Measurements from ENCODE around the gene AFAP1L2.

Gene AFAP1L2

DNA sequence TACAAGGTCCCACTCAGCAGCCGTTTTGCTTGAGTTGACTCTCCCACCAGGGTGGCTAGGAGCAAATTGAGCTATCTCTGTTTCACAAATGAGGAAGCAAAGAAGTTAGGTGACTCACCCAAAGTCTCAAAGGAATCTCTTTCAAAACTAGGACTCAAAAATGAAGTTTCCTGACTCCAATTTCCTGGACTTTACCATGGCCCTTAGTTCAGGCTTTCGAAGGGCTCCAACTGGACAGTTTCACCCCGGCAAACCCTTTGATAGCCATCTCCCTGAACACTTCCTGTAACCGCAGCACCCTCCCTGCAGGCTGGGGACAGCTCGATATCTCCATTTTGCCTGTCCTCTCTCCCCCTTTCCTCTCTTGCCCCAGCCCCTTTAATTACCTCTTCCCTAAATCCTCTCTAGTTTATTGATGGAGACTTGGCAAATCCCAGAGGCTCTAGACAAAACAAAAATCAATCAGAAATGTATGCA lies 4.7 kb upstream of the AFAP1L2 start:
- no peak for TF ChIP-seq EZH2phosphoT487 (IDR thresholded peaks at IDR 0.05; ENCODE audit: low read length)
- TF ChIP-seq EZH2 (optimal IDR thresholded peaks at IDR 0.05; ENCODE audit: low read depth, low read length) = no peak
- TF ChIP-seq, protein P1, sequence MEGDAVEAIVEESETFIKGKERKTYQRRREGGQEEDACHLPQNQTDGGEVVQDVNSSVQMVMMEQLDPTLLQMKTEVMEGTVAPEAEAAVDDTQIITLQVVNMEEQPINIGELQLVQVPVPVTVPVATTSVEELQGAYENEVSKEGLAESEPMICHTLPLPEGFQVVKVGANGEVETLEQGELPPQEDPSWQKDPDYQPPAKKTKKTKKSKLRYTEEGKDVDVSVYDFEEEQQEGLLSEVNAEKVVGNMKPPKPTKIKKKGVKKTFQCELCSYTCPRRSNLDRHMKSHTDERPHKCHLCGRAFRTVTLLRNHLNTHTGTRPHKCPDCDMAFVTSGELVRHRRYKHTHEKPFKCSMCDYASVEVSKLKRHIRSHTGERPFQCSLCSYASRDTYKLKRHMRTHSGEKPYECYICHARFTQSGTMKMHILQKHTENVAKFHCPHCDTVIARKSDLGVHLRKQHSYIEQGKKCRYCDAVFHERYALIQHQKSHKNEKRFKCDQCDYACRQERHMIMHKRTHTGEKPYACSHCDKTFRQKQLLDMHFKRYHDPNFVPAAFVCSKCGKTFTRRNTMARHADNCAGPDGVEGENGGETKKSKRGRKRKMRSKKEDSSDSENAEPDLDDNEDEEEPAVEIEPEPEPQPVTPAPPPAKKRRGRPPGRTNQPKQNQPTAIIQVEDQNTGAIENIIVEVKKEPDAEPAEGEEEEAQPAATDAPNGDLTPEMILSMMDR (IDR thresholded peaks at IDR 0.05; ENCODE audit: low read length) = no peak
- H3K4me2 ChIP-seq (ENCODE audit: low read depth, low read length) = no peak overlapping the region
- no peaks in the 10 kb centered on the region for H3K79me2 ChIP-seq (ENCODE audit: low read length)
- no peaks in the 10 kb centered on the region for H4K20me1 ChIP-seq (ENCODE audit: insufficient read depth, low read length)
- no peaks in the 10 kb centered on the region for H3K4me1 ChIP-seq (ENCODE audit: low read length)
- H3K36me3 ChIP-seq (replicated peaks; ENCODE audit: insufficient read depth, low read length) = no peaks in the 10 kb centered on the region
- H3K27ac ChIP-seq (ENCODE audit: low read length) = no peak overlapping the region
- H3F3A ChIP-seq (ENCODE audit: insufficient read depth, low read length) = no peaks in the 10 kb centered on the region
- H3K9me3 ChIP-seq (replicated peaks; ENCODE audit: insufficient read depth, low read length) = no peaks in the 10 kb centered on the region
- no peaks in the 10 kb centered on the region; the same call in 1 of the 2 replicates for H3K27me3 ChIP-seq (replicated peaks; ENCODE audit: insufficient read depth, low read length)
- H3K9ac ChIP-seq (ENCODE audit: low read length) = no peak overlapping the region
- DNase-seq = no peak
- no peaks in the 10 kb centered on the region for H3K9me2 ChIP-seq (replicated peaks; ENCODE audit: insufficient read depth, low read length)
- no peak overlapping the region for H3K4me3 ChIP-seq (ENCODE audit: low read length)
- no peak overlapping the region for H2AFZ ChIP-seq (ENCODE audit: low read length)

DNA sequence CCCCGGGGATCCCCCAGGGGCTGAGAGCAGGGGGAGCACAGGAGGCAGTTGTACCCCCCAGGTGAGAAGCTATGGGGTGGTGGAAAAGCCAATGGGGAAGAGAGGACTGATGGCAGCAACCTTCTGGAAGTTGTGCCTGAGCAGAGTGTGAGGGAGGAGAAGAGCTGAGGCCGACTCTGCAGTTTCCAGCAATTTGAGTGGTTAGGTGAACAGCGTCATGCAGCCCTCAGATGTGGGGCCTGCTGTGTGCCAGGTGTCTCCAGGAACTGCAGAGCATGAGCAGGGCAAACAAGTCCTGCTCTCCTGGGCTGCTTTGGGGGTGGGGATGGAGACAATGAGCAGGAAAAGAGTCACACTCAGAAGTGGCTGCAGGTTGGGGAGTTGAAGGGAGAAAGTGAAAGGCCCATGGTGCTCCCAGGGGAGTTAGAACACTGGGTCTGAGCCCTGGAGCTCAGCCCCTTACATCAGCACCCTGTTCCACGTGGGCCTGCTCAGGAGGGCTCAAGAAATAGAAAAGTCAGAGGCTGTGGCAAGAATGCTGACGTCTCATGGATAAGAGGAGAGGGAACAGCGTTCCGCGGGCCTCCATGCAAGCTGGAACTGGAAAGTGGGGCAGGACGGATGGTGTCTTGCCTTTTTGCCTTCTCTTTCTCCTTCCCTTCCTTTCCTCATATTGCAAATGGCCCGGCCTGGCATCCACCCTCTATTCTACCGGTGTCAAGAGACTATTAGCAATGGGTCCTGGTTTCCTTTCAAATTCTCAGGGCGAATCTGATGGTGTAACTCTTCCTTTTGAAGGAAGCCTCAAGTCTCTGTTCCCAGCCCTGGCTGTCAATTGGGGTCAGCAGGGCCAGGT lies 4.0 kb upstream of the AFAP1L2 start:
- no peak overlapping the region for H3K27ac ChIP-seq (ENCODE audit: low read length)
- TF ChIP-seq EZH2phosphoT487 (IDR thresholded peaks at IDR 0.05; ENCODE audit: low read length) (no peak), EZH2 (optimal IDR thresholded peaks at IDR 0.05; ENCODE audit: low read depth, low read length) (no peak)
- TF ChIP-seq, protein P1 (IDR thresholded peaks at IDR 0.05; ENCODE audit: low read length) = no peak
- no peak for DNase-seq

DNA sequence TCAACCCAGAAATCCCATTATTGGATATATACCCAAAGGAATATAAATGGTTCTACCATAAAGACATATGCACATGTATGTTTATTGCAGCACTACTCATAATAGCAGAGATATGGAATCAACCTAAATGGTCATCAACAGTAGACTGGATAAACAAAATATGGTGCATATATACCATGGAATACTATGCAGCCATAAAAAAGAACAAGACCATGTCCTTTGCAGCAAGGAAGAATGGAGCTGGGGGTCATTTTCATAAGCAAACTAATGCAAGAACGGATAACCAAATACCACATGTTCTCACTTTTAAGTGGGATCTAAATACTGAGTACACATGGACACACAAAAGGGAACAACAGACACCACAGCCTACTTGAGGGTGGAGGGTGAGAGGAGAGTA lies 2.2 kb upstream of the AFAP1L2 start:
- no peaks in the 10 kb centered on the region for H4K20me1 ChIP-seq (ENCODE audit: insufficient read depth, low read length)
- H3K9ac ChIP-seq (ENCODE audit: low read length) = no peak overlapping the region
- H2AFZ ChIP-seq (ENCODE audit: low read length) = no peak overlapping the region
- no peaks in the 10 kb centered on the region for H3K9me2 ChIP-seq (replicated peaks; ENCODE audit: insufficient read depth, low read length)
- no peaks in the 10 kb centered on the region for H3K9me3 ChIP-seq (replicated peaks; ENCODE audit: insufficient read depth, low read length)
- no peak overlapping the region for H3K27ac ChIP-seq (ENCODE audit: low read length)
- H3K27me3 ChIP-seq (replicated peaks; ENCODE audit: insufficient read depth, low read length) = no peaks in the 10 kb centered on the region; the same call in 1 of the 2 replicates
- no peak for DNase-seq
- no peak for TF ChIP-seq EZH2phosphoT487 (IDR thresholded peaks at IDR 0.05; ENCODE audit: low read length)
- TF ChIP-seq, protein P1 (IDR thresholded peaks at IDR 0.05; ENCODE audit: low read length) = no peak
- no peak overlapping the region for H3K4me3 ChIP-seq (ENCODE audit: low read length)
- no peaks in the 10 kb centered on the region for H3F3A ChIP-seq (ENCODE audit: insufficient read depth, low read length)
- H3K36me3 ChIP-seq (replicated peaks; ENCODE audit: insufficient read depth, low read length) = no peaks in the 10 kb centered on the region
- H3K79me2 ChIP-seq (ENCODE audit: low read length) = no peaks in the 10 kb centered on the region
- H3K4me1 ChIP-seq (ENCODE audit: low read length) = no peaks in the 10 kb centered on the region
- no peak overlapping the region for H3K4me2 ChIP-seq (ENCODE audit: low read depth, low read length)

More for the DNA sequence above, 4.0 kb upstream of the AFAP1L2 start:
- Histone ChIP-seq H3K79me2 (ENCODE audit: low read length) (no peaks in the 10 kb centered on the region), H3K9me2 (replicated peaks; ENCODE audit: insufficient read depth, low read length) (no peaks in the 10 kb centered on the region), H4K20me1 (ENCODE audit: insufficient read depth, low read length) (no peaks in the 10 kb centered on the region), H3K4me2 (ENCODE audit: low read depth, low read length) (no peak overlapping the region), H3K36me3 (replicated peaks; ENCODE audit: insufficient read depth, low read length) (no peaks in the 10 kb centered on the region), H3K9me3 (replicated peaks; ENCODE audit: insufficient read depth, low read length) (no peaks in the 10 kb centered on the region), H3K4me3 (ENCODE audit: low read length) (no peak overlapping the region), H3K4me1 (ENCODE audit: low read length) (no peaks in the 10 kb centered on the region), H3K9ac (ENCODE audit: low read length) (no peak overlapping the region), H3K27me3 (replicated peaks; ENCODE audit: insufficient read depth, low read length) (no peaks in the 10 kb centered on the region; the same call in 1 of the 2 replicates), H2AFZ (ENCODE audit: low read length) (no peak overlapping the region), H3F3A (ENCODE audit: insufficient read depth, low read length) (no peaks in the 10 kb centered on the region)
